DMS53 treated with DMSO at 0.1 percent for 48 hours (cell line): ENCODE measurements around the gene SMIM41.

Experiments used
- DNase-seq: peaks from one replicate; lab custom pipeline; 2025; ENCODE audit not compliant: unreplicated experiment; lab: John Stamatoyannopoulos, UW

SMIM41 gene

DNA sequence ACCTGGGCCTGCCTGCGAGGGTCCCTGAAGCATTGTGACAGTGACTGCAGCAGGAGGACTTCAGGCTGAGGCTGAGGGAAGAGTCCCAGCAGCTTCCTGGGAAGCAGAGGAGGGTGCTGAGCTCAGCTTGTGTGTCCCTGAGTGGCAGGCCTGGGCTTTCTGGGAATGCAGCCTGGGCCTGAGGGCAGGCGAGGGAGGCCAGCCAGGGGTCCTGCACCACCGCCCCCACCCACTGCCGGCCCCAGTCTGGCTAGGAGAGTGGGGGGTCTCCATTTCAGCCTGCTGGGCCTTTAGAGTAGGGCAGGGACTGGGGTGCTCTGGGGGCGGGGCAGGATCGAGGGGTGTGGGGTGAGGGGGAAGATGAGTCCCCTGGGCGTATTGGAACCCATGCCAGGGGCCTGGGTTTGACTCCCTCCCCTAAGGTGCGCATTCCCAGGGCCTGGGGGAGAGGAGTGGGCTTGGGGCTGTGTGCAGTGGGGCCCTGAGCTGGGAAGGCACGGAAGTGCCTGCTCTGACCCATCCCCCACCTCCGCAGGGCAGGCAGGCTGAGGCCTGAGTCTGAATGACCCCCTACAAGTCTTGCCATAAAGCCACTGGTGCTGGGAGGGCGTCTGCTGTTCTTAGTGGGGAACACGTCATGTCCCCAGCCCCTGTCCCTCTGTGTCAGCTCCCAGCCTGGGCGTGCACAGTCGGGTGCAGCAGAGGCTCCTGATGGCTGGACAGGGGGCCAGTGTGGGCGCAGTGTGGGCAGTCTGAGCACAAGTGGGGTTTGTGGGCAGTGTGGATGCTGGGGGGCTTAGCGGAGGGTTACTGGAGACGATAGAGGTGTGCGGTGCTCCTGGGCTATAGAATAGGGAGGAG, 66.0 kb downstream of the SMIM41 start:
- no peak for DNase-seq

DNA sequence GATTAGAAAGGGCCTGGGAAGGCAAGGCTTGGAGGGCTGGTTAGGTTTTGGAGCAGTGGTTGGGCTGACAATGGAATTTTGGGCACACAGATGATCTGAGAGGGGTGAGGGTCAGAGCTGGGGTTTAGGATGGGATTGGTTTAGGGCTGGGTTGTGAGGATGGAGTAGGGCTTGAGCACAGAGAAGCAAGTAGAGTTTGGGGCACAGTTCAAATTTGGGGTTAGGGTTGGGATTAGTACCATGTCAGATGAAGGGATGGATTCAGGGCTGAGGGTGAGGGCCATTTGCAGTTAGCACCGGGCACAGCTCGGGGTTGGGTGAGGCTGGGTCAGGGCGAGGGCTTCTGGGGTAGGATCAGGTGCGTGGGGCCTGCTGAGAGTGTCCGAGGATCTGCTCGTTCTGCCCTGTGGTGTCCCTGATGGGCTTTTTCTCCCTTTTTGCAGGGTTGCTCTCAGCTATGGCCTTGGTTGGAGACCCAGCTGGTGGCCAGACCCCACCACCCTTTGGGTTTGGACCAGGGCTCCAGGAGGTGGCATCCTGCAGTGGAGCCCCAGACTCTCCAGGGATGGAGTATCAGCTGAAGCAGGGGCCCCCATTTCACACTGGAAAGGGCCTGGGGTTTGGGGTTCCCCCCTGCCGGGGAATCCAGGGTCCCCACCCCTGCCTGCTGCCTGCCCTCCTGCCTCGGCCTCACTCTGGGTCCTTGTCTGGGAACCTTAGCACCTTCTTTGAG, 66.8 kb downstream of the SMIM41 start:
- DNase-seq: no peak

DNA sequence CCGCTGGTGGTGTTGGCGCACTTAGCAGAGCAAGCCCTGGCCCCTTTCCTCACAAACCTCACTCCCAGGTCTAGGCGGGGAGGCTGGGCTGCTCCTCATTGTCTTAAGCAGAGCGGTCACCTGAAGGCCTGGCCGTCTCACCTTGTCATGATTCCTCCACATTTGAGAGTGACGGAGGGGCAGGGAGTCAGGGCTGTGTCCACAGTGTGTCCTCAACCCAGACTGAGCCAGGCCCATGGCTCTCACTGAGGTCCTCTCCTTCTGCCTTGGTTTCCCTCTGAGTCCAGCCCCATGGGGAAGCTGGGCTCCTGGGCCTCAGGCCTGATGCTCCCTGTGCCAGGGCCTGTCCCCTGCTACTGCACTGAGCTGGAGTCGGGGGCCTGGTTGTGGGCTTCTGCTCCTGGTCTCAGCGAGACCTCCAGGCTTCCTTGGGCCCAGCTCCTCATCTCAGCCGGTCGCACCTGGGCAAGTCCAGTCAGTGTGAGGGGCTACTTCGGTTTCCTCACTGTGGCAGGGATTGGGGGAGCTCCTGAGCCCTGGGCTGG, 67.4 kb downstream of the SMIM41 start:
- DNase-seq: no peak

DNA sequence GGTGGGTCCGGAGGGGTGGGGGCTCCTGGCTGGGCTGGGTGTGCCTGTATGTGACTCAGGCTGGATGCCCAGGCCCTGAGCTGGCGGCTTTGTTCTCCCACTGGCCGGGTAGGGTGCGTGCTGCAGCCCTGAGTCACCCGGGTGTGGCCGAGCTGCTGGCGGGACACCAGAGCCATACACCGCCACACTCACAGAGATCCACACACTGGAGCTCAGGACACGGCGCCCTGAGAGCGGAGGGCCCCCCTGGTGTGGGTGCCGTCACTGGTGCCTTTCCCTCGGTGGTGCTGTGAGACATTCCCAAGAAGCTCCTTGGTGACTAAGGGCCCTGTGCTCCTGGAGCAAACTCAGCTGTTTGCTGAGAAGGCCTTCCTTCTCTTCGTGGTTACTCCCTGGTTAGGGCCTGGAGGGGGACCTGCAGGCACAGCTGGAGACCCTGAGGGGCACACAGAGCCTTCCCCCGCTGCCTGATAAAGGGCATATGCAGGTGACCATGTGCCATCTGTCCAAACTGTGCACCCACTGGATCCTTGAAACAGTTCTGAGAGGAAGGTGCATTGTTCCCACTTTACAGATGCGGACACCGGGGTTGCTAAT, 68.0 kb downstream of the SMIM41 start:
- DNase-seq: peak; percentile 76

DNA sequence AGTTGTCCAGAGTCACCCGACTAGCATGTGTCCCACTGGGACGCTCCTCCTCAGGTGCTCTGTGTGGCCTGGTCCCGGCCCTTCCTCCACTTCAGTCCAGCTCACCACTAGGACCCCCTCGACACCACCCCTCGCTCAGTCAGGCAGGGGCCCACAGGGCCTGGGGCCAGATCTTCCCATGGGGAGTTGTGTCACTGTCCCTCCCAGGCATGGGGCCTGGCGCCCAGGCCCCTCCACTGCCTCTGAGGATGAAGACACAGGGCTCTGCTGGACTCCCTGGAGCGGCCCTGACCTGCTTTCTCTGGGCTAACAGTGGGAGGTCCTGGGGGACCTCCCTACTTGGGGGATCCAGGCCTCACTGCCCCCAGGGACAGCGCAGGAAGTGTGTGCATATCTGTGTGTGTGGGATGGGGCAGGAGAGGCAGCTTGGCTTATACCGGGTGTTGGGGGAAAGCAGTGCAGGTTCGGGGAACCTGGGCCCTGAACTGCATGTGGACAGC, 68.5 kb downstream of the SMIM41 start:
- DNase-seq: no peak

DNA sequence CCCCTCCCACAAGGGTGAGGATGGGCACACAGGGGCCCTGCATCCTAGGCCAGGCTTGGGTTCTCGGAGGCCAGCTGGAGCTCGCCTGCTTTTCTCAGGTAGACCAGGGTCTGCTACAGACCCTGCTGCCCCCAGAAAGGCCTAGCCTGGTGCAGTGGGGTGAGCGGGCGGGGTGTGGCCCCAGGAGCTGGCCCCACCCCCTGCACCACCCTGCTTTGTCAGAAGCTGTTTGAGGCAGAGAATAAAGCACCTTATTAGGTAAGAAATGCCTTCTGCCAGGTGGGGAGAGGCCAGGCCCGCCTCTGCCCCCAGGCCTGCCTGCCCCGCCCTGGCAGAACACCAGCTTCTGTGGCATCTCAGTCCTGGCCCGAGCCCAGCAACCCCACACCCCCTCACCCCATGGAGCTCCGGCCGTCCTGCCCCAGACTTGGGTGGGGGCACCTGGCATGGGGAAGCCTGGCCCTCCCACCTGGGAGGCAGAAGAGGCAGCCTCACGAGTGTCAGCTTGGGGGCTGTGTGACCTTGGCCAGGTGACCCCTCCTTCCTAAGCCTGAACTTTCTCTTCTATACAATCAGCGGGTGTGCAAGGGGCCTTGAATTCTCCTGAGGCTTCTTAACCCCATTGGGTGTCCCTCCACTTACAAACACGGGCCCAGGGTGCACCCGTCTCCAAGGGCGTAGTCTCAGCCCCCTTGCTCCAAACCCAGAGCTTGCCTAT, 69.1 kb downstream of the SMIM41 start:
- DNase-seq: no peak

DNA sequence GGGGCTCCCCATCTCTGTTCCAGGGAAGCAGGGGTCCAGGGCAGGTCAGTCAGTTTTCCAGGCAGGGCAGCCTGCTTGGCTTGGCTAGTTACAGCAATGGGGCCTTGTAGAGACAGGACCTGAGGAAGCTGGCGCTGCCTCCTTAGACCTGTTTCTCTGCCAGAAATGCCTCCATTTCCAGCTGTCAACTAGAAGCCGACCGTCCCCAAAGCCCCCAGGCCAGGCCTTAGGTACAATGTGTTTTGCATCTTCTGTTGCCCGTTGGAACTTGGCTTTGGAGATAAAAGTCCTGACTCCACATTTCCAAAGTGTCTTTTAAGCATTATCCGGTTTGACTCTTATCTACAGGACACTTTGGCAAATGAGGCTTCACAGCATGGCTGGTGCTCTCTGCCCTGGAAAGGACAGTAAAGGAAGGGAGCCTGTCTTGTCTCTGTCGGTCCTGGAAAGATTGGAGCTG, 69.7 kb downstream of the SMIM41 start:
- DNase-seq: no peak

DNA sequence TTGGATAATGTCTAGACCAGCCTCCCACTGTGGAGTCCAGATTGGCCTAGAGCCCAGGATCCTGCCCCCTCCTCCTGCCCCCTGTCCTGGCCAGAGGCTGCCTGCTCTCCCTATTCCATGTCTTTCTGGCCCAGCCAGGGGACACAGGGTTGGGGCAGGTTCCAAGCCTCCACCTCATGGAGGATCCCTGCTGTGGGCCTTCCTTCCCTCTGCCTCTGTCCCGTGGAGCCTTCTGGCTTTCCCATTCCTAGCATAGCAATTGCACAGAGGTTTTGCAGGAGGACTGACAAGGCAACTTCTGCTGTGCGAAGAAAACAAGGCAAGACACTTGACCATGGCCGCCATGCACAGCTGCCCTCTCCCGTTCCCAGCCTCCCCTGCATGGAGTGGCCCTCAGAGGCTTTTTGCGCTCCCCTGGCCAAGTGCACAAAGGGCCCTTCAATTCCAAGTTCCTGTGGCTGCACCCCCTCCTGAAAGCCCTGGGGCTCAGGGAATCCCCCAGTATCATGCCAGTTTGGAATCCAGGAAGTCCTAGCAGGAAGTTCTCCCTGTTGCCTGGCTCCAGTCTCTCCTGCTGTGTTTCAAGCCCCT, 70.2 kb downstream of the SMIM41 start:
- no peak for DNase-seq

DNA sequence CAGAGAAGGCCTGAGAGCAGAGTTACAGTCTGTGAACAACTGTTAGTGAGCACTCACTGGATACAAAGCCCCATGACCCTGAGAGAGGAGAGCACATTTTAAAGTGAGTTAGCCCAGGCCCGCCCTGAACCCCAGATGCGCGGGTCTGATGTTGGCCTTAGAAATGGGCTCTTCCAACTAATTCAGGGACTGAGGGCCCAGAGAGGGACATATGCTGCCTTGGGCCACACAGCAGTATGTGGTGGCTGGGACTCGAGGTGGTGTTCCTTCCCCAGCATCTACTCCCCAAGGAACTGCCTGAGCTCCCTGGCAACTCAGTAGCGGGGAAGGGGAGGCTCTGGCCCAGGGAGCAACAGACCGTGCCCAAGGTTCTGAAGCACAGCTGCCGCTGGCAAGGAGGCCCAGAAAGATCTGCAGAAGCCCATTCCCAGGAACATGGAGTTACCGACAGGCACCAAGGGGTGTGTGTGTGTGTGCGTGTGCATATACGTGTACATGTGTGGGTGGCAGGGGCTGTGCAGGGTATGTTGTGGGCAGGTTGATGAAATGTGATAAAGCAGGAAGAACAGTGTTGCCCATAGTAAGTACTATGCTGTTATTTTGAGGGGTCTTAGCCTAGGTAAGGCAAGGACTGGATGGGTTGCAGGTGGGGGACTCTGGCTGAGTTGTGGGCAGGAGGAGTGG, 71.8 kb downstream of the SMIM41 start:
- DNase-seq: no peak

DNA sequence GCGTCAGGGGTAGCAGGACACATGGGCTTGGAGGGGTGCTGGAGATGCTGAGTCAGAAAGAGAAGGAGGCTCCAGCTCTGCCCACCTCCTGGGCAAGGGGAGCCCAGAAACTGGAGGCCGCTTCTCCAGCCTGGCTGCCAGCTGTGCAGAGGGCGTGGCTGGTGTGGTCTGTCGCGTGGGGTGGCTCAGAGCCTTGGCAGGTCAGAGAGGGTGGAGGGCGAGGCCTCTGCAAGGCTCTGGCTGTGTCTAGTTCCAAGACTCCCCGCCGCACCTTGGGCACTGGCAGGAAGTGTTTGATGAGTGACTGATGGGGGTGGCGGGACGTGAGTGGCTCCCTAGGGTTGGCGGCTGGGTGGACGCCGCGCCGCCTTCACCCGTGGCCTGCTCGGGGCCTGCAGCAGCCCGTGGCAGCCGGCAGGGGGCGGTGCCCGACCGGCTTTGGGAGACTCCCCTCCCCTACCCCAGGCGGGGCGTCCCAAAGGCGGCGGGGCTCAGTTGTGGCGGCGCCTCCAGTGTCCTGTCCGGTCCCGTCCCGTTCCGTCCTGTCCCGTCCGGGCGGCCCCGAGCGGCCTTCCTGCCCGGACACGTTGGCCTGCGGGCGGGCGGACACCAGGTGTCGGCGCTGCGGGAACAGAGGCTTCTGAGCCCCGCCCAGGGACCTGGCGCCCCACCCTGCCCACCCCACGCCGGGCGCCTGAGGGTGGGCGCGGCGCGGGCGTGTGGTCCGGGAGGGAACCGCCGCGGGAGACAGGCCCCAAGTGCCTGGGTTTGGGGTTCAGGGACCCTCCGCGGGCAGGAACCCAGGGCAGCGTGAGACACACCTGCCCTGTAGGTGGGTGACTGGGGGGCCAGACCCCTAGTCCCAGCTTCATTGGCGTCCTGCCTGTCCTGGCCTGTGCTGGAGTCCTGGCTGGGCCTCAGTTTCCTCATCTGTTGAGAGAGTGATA, 72.6 kb downstream of the SMIM41 start:
- DNase-seq: peak; percentile 57

DNA sequence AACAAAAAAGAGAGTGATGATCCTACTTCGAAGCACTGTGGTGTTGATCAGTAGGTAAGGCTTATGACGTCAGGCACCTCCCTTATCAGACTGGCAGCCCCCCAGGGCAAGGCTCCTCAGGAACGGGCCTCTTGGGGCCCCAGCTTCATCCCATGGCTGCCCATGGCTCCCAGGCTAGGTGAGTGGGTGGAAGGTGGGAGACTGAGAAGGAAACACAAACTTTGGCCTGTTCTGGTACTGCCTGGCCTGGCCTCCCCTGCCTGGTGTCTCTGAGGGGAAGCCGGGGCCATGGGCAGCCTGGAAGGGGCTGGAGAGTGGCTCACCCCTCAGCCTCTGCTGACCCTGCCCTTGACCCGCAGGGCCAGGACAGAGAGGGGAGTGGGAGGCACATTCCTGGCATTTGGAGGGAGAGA, 73.4 kb downstream of the SMIM41 start:
- DNase-seq: no peak

DNA sequence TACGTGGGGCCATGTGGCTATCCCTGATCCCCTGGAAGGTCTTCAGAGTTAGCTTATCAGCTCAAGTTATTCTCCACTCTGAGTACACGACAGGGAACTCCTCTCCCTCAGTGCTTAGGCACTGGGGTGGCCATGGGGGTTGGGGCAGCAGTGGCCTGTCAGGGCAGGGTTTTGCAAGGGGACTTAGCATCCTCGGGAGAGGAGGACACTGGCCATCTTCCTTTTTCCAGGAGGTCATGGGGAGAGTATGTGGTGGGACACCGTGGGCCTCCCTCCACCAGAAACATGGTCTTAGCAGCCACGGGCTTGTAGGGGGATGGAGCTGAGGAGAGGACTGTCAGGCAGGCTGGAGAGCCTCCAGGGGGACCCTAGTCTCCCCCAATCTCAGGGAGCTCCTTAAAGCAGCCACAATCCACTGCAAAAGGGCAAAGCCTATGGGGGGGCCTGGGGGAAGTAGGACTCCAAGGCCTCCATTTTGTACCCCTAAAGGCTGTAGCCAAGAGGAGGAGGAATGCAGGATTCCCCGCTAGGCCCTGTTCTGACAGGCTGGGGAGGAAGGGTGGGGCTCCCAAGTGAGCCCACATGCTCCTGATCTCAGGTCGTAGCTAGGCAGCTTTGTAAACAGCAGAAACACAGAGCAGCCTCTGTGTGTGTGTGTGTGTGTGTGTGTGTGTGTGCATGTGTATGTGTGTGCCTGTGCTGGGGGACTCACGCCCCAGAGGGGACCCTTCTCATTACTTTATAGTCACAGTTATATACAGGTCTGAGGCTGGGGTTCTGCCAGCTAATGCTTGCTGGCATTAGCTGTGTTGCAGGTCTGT, 75.8 kb downstream of the SMIM41 start:
- DNase-seq: peak; percentile 13

DNA sequence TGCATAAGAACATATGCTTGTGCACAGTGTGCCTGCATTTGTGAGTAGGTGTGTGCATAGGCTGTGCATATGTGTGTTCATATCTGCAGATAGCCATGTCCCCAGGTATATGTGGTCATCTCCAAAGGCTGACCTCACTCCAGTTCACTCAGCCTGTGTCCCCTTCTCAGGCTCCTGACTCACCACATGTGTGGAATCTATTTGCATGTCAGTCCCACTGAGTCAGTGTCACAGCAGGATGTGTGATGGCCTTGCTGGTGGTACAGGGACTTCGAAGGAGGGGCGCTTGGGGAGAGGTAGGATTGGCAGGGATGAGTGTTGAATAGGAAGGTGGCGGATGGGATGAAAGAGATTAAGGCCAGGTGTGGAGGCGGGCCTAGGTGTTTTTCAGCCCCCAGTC, 76.8 kb downstream of the SMIM41 start:
- no peak for DNase-seq

DNA sequence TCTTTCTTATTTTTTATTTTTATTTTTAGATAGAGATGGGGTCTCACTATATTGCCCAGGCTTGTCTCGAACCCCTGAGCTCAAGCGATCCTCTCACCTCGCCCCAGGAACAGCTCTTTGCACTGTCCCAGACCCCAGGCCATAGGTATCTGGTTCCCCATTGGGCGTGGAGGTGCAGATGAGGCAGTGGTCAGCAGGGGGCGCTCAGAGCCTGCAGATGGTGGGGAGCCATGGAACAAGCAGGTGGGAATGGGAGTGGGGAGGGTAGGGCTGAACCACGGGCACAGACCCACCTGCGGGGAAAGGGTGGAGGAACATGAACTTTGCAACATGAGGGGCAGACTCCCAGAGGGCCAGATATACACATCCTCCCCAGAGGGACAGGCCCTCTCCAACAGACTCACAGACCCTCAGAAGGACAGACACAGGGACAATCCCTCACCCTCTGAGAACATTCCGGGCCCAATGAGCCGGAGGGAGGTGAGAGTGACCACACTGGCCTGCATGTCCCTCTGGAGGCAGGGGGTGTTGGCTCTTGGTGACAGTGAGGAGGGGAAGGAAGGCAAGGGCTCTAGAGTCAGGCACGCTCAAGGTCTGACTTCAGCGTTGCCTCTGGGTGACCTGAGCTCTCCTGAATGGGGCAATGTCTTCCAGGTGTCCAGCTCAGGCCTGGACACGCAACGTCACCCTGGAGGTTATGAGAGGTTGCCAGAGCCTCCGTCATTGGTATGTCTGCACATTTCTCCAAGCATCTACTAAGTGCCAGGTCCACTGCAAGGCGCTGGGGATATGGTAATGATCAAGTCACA, 77.5 kb downstream of the SMIM41 start:
- DNase-seq: peak; percentile 54

DNA sequence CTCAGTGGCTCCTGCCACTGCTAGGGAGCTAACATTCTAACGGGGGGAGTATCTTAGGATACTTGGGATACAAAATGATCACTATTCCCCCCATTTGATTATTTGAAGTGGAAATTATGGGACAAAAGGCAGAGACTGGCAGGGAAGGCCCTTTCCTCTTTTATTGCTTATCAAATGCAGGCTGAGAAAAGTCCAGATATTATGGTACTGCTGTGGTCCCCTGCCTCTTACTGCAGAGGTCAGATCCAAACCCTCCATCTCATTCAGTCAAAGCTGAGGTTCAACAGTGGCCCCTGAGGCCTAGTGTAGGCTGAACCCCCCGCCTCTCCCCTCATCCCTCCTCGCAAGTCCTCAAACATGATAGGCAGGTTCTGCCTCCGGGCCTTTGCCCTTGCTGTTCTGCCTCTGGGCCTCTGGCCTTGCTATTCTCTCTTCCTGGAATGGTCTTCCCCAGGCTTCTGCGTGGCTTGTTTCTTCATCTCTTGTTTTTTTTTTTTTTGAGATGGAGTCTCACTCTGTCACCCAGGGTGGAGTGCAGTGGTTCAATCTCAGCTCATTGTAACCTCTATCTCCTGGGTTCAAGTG, 78.2 kb downstream of the SMIM41 start:
- DNase-seq: no peak
